Measurements from ENCODE around the gene MYH10. TPM values are rescaled to one million over a fixed set of nuclear protein-coding genes. Genes with fewer than 3 reads are reported as not detected.

MYH10 gene
- total and polyA plus RNA-seq, 7 donors: 1.8 to 34.2 (median 1.9) TPM

- Histone ChIP-seq H3K27ac (no peak overlapping the region), H3K4me1 (no peaks in the 10 kb centered on the region), H3K4me3 (no peak overlapping the region), H3K27me3 (ENCODE audit: insufficient read depth in 3 of 3, low read length in 2 of 3) (no peaks in the 10 kb centered on the region), H3K9me3 (no peaks in the 10 kb centered on the region), H3K36me3 (ENCODE audit: insufficient read depth in 1 of 2, low read depth in 1 of 2) (no peaks in the 10 kb centered on the region)
- intact Hi-C loops (cut with DNase I): loop anchor here (5.0 to 10.0 kb wide), 3 partner anchors 168 to 208 kb away; partner anchors contain the start of gene CCDC42 (in 1 of the 2)
- no peak for TF ChIP-seq CTCF (IDR thresholded peaks at IDR 0.05)
- ATAC-seq (no peak), DNase-seq (no peak)
- WGBS, 3 donors: 90 to 93% (median 93%) methylated on average over 3 of the region's 3 CpGs
These were observed 53.8 kb downstream of the MYH10 start for GRCh38 chr17:8576559-8577294.

- Histone ChIP-seq H3K9me3 (no peaks in the 10 kb centered on the region), H3K36me3 (ENCODE audit: insufficient read depth in 1 of 2, low read depth in 1 of 2) (no peaks in the 10 kb centered on the region), H3K27ac (no peak overlapping the region), H3K4me3 (no peak overlapping the region), H3K27me3 (ENCODE audit: insufficient read depth in 3 of 3, low read length in 2 of 3) (no peaks in the 10 kb centered on the region), H3K4me1 (no peaks in the 10 kb centered on the region)
- no peak for ATAC-seq
- DNase-seq: peak in 1 of 2 donors; percentile 24
- intact Hi-C loops (cut with DNase I): loop anchor here (5.0 to 10.0 kb wide), 3 partner anchors 170 to 210 kb away; partner anchors contain the start of gene CCDC42 (in 1 of the 2)
- peak; percentile 38 for TF ChIP-seq CTCF (IDR thresholded peaks at IDR 0.05)
- 69 to 81% (median 74%) methylated on average over 9 of the region's 9 CpGs for WGBS, 3 donors
These were observed 55.8 kb downstream of the MYH10 start for GRCh38 chr17:8574687-8575086.

GRCh38 chr17:8572764-8573163 is 57.8 kb downstream of the MYH10 start:
- H3K36me3 ChIP-seq (ENCODE audit: insufficient read depth in 1 of 2, low read depth in 1 of 2): peaks cover 0 to 7% of the 10 kb centered on the region in 2 donors
- no peaks in the 10 kb centered on the region for H3K9me3 ChIP-seq
- no peak for ATAC-seq
- WGBS, 3 donors: 85 to 93% (median 93%) methylated on average over 1 of the region's 1 CpG
- no peak overlapping the region for H3K4me3 ChIP-seq
- peak; percentile 23 for TF ChIP-seq CTCF (IDR thresholded peaks at IDR 0.05)
- intact Hi-C loops (cut with DNase I): loop anchor here (10.0 kb wide), 2 partner anchors 172 to 212 kb away; partner anchors contain the start of gene CCDC42 (in 1 of the 2)
- no peak overlapping the region for H3K27ac ChIP-seq
- no peak for DNase-seq
- H3K4me1 ChIP-seq: no peaks in the 10 kb centered on the region
- no peaks in the 10 kb centered on the region for H3K27me3 ChIP-seq (ENCODE audit: insufficient read depth in 3 of 3, low read length in 2 of 3)

GRCh38 chr17:8563981-8564602 is 66.4 kb downstream of the MYH10 start:
- 68 to 69% (median 69%) methylated on average over 7 of the region's 7 CpGs for WGBS, 3 donors
- Histone ChIP-seq H3K9me3 (no peaks in the 10 kb centered on the region), H3K27me3 (ENCODE audit: insufficient read depth in 3 of 3, low read length in 2 of 3) (no peaks in the 10 kb centered on the region), H3K4me1 (no peaks in the 10 kb centered on the region), H3K27ac (no peak overlapping the region), H3K4me3 (no peak overlapping the region), H3K36me3 (ENCODE audit: insufficient read depth in 1 of 2, low read depth in 1 of 2) (peaks cover 0 to 2% of the 10 kb centered on the region in 2 donors)
- intact Hi-C loops (cut with DNase I): no loop called here
- DNase-seq (no peak), ATAC-seq (no peak)
- no peak for TF ChIP-seq CTCF (IDR thresholded peaks at IDR 0.05)

Data from psoas muscle (tissue), 8 donors.